HG03378 (cell line): ENCODE measurements around the gene ANKRD44.
"Not testable (repeated sequence)": the region's sequence is repeated elsewhere in the genome, so short reads cannot be mapped to it uniquely, and the experiment has no call there.

Experiments
- ATAC-seq: cut with Tn5 transposase; IDR thresholded peaks from one replicate; pipeline ENCODE4 v1.9.1; 2021; ENCODE audit warnings: mild to moderate bottlenecking, moderate library complexity; ENCODE audit not compliant: unreplicated experiment

ANKRD44 gene

DNA sequence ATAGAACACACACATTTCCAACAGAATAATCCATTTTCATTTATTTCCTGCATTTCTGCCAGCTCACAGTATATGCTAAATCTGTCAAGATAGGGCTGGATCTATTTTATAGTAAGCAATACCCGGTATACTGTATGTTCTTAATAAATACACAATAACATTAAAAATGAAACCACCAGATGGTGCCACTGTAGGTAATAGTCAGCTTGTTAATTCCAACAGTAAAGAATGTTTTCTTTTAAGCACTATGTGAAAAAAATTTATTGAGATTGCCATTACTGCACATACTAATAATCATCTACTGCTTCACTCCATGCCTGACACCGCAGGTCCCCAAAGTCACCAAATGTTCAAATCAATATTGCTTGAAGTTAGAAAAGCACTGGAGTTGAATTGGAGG lies 252.6 kb downstream of the ANKRD44 start:
- no peak for ATAC-seq

DNA sequence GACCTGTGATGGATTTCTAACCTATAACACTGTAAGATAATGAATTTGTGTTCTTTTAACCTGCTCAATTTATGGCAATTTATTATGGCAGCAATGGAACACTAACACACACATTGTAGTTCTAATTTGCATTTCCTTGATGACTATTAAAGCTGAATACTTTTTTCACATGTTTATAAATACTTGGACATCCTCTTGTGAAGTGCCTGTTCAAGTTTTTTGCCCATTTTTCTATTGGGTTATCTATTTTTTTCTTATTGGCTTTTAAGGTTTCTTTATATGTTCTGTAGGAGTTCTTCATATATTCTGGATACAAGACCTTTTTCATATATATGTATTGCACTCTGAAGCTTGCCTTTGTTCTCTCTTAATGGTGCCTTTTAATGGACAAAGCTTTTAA lies 255.5 kb downstream of the ANKRD44 start:
- ATAC-seq: no peak

- ATAC-seq: no peak
These were observed 256.1 kb downstream of the ANKRD44 start for GRCh38 chr2:197054437-197054836.

GRCh38 chr2:197052356-197052755 lies 258.2 kb downstream of the ANKRD44 start:
- no peak for ATAC-seq

- ATAC-seq: no peak
These were observed 265.5 kb downstream of the ANKRD44 start for GRCh38 chr2:197045115-197045514.

DNA sequence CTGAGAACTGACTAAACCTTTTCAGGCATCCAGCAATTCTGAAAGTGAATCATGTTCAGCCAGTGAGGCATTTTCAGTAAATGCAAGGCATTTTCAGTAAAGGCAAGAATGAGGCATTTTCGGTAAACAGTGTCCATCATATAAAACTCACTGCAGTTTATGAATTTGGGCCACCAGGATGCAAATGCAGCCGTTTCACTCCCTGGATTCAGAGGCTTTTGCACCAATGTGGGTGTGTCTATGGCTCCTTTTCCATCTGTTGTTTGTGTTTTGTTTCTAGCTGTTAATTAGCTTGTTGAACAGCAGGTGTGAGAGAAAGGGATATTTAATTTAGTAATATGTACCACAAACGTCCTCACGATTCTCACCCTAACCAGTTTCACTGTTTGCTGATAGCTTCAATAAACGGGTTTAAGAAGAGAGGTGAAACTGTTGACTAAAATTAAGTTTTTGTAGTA lies 267.8 kb downstream of the ANKRD44 start:
- ATAC-seq: no peak

DNA sequence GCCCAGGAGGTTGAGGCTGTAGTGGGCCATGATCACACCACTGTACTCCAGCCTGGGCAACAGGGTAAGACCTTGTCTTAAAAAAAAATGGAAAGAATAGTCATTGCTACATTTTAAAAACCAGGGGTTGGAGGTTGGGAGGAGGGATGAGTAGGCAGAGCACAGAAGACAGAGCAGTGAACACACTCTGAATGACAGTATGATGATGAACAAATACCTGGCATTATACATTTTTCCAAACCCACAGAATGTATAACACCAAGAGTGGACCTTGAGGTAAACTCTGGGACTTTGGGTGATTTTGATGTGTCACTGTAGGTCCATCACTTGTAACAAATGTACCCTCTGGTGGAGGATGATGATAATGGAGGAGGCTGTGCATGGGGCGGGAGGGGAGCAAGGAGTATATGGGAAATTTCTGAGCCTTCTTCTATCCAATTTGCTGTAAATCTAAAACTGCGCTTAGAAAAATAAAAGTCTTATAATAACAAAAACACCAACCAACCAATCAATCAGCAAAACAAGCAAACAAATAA lies 272.6 kb downstream of the ANKRD44 start:
- ATAC-seq: no peak

GRCh38 chr2:197035002-197035401 lies 275.6 kb downstream of the ANKRD44 start:
- no peak for ATAC-seq

GRCh38 chr2:197034292-197034691 lies 276.3 kb downstream of the ANKRD44 start:
- no peak for ATAC-seq

DNA sequence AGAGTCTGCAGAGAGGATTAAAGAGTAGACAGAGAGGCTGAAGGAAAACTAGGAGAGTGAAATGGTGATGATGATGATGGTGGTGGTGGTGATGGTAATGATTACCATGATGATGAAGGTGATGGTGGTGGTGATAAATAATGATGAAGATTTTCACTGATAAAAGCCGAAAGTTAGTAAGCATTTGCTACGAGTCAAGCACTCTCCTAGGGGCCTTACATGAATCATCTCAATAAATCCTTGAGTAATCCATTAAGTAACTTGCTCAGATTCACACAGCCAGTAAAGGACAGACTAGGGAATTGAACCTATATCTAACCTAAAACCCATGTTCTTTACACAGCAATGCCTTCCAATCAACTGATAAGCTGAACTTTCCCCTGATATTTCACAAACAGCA lies 277.4 kb downstream of the ANKRD44 start:
- ATAC-seq: no peak

DNA sequence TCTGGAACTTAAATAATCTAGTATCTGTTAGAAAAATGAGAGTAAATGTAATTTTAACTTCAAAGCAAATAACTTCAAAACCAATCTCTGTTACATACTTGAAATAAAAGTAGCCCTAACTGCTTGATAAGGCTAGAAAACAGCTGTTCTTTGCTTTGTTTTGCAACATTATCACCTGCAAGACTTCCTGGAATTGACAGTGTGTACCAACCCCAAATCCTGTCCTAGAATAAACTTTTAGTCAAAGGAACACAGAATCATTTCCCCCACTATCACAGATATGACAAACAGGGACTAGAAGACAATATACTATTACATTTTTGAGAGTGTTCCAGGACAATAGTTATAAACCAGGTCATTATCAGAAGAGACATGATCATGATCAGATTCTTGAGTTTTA lies 278.8 kb downstream of the ANKRD44 start:
- no peak for ATAC-seq

DNA sequence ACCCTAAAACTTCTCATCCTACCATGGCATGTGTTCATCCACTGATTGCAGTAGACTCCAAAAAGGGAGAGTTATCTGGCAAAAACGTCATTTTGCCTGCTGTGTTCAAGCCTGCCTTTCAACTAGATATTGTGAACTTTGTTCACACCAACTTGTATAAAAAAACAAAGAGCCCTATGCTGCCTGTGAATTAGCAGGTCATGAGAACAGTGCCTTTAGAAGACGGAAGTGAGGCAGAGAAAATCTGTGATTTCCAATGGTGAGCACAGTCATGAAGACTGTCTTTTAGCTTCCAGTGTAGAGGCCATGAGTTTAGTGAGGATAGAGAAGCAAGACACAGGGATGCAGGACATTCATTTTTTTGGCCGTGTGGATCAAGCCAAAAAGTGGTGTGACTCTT lies 280.5 kb downstream of the ANKRD44 start:
- ATAC-seq: no peak

DNA sequence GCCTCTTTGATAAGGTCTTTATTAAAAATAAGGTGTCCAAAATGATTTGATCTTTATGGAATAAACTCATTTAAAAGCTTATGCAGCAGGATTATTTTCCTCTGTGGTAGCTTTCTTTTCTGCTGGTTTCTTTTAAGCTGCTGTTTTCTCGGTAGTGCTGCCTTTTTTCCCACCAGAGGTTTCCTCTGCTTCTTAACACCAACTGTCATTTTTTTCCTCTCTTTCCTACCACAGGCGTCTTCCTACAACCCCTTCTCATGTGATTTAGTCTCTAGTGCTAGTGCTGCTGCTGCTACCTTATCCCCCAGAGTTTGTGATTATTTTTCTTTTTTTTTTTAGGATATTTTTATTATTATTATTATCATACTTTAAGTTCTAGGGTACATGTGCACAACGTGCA lies 281.9 kb downstream of the ANKRD44 start:
- no peak for ATAC-seq

DNA sequence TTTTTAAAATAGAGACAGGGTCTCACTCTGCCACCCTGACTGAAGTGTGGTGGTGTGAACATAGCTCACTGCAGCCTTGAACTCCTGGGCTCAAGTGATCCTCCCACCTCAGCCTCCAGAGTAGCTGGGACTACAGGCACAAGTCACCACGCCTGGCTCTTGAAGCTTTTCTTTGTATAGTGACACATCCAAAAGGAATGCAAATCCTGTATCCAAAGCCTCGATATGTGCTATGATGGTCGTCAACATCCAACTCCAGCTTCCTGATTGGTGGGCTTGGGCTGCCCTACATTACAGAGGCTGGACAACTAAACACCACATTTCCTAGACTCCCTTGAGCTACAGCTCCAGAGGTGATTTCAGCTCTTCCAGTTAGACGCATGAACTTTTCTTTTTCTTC lies 282.4 kb downstream of the ANKRD44 start:
- ATAC-seq: no peak

GRCh38 chr2:197024206-197024605 lies 286.4 kb downstream of the ANKRD44 start:
- ATAC-seq: no peak

GRCh38 chr2:197020921-197021320 lies 289.7 kb downstream of the ANKRD44 start:
- not testable (repeated sequence) for ATAC-seq

GRCh38 chr2:197013098-197013497 lies 297.5 kb downstream of the ANKRD44 start:
- ATAC-seq: no peak

DNA sequence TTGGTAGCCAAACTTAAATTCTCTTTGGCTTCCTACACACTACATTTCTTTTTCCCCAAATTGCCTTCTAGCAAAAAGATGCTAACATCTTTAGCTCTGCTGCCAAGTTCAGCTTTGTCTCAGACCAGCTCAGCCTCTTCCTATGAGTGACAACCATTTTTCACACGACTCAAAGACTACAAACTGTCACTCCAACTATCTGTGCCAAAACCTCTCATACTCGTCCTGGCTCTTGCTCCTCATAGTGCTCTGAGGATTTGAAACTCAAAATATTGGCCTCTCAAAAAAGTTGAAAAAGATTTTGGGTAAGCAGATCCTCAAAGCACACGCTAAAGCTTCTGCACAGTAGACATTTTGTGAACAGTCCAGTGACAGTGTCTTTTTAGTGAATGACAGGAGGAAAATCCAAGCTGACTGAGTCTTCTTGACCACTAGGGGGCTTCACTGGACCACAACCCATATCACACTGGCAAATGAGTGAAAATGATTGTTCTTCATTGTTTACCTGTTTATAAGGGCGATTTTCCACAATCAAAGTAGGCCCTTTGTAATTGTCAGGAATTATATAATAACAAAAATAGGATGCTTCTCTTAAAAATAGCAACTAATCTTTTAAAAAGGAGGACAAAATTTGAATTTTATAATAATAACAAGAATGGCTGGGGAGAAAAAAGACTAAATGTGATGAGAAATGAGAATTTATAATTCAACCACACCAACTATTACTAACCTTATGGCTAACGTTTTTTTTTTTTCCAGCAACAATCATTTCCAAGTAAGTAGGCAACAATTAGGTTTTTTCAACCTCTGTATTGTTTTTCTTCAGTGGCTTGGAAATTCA lies 298.6 kb downstream of the ANKRD44 start:
- no peak for ATAC-seq

- no peak for ATAC-seq
These were observed 299.6 kb downstream of the ANKRD44 start for GRCh38 chr2:197011021-197011417.

DNA sequence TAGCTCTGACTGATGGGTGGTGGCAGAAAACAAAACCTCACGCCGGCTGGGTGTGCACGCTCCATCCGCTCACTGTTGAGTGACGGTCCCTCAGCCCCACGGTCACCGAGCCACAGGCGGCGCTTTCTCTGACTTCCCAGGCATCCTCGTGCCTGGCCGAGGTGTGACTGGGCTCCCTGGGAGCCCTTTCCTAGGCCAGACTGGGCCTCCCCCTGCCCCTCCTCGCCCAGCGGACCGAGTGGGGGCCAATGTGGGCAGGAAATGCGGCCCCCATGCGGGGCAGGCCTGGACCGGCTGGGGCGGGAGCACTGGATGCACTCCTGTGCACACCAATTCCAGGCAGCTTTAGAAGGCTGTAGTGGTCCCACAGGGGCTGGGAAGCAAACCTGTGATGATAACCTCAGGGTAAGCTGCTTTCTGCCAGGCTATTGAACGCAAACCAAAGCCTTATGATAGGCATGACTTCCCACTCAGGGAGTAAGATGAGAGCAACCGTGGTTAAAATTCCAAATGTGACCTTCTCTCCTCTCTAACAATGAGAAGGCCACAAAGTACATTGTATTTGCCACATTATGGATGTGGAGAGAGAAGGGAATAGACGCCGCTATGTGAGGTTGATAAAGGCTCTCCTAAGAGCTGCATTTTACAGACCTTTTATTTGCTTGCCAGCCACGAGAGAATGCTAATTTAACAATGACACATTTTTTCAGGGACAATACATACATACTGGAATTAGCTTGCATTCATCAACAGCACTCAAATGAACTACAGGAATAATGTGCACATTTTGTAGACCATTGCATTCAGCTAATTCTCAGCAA lies 300.2 kb downstream of the ANKRD44 start:
- ATAC-seq: no peak

GRCh38 chr2:197008741-197009341 lies 301.7 kb downstream of the ANKRD44 start:
- ATAC-seq: not testable (repeated sequence)
